ENCODE data around the gene VAV3.
A peak's percentile ranks its signal among the peaks of the same experiment; 100 is the strongest.

Gene VAV3

DNA sequence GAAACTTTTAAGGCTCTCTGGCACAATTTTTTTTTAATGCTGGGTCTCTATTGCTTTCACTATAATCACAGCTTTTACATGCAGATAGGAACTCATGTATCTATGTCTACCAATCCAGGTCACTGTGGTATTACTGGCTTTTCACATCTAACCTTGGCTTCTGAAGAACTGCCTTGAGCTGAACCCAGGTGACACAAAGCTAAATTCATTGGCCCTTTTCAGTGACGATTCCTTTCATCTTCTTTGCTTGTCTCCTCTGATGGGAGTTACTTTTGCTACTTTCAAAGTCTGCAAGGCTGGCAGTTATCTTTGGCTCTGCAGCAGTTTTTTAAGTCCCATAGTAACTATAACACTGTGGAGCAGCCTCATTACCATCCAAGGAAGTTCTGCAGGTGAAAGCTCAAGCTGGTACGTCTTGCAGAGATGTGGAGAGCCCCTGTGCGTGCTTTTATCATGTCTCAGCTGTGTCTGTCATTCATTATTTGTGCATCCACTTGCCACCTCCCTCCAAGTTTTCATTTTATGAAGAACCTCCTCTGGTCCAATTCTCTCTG, 364.3 kb downstream of the VAV3 start:
- peak overlapping the region; percentile 64 for H3K27ac ChIP-seq
- TF ChIP-seq, protein P1, sequence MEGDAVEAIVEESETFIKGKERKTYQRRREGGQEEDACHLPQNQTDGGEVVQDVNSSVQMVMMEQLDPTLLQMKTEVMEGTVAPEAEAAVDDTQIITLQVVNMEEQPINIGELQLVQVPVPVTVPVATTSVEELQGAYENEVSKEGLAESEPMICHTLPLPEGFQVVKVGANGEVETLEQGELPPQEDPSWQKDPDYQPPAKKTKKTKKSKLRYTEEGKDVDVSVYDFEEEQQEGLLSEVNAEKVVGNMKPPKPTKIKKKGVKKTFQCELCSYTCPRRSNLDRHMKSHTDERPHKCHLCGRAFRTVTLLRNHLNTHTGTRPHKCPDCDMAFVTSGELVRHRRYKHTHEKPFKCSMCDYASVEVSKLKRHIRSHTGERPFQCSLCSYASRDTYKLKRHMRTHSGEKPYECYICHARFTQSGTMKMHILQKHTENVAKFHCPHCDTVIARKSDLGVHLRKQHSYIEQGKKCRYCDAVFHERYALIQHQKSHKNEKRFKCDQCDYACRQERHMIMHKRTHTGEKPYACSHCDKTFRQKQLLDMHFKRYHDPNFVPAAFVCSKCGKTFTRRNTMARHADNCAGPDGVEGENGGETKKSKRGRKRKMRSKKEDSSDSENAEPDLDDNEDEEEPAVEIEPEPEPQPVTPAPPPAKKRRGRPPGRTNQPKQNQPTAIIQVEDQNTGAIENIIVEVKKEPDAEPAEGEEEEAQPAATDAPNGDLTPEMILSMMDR (conservative IDR thresholded peaks at IDR 0.05): no peak

DNA sequence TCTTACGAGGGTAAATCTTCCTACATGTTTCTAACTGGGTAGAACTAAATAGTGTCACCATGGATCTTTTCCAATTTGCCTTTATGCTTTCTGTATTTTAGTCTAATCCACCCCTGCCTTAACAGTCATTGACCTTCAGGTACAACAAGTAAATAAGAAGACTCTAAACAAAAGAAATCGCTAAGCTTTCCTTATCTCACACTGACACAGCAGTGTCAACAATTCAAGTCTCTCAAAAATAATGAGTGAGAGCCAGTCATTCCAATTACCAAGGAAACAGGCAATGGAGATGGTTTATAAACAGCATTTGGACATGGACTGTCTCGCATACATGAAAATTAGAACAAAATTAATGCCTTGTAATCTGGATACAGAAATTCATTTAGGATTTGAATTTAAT, 365.8 kb downstream of the VAV3 start:
- H3K27ac ChIP-seq: peak overlapping the region; percentile 64
- TF ChIP-seq, protein P1 (conservative IDR thresholded peaks at IDR 0.05): no peak

- TF ChIP-seq, protein P1 (conservative IDR thresholded peaks at IDR 0.05): no peak
- H3K27ac ChIP-seq: no peak overlapping the region
Measured at GRCh38 chr1:107597290-107597689, 367.7 kb downstream of the VAV3 start.

GRCh38 chr1:107594536-107594935, 370.4 kb downstream of the VAV3 start:
- TF ChIP-seq, protein P1 (conservative IDR thresholded peaks at IDR 0.05): no peak
- 0 out of 2 replicates have a peak overlapping the region, but pooled peaks have one; percentile 4 for H3K27ac ChIP-seq

DNA sequence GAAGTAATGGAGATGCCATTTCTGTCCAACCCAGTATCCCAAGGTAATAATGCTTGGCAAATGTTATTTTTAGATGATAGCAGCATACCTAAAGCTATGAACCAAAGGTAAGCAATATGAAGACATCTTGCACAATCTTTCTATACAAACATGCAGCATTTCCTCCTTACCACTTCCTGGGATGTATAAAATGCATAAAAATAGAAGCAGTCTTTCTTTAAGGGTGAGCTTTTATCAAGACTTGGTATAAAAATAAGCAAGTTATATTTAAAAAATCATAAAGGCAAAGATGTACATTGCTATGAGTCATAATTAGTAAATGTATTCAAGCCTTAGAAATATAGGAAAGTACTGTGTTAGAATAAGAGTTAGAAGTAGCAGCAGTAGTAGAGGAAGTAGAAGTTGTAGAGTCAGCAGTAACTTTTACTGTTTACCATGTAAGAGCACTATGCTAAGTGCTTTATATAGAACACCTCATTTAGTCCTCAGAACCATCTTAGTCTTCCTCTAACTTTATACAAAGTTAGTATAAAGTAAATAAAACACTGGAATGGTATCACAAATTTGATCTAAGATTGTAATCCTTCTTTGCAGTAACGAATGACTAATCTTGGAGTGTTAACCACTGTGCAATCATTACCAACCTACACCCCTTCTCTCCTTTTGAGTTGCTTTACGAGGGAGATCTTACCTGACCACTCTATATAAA, 371.3 kb downstream of the VAV3 start:
- 0 out of 2 replicates have a peak overlapping the region, but pooled peaks have one; percentile 4 for H3K27ac ChIP-seq
- TF ChIP-seq, protein P1 (conservative IDR thresholded peaks at IDR 0.05): no peak

DNA sequence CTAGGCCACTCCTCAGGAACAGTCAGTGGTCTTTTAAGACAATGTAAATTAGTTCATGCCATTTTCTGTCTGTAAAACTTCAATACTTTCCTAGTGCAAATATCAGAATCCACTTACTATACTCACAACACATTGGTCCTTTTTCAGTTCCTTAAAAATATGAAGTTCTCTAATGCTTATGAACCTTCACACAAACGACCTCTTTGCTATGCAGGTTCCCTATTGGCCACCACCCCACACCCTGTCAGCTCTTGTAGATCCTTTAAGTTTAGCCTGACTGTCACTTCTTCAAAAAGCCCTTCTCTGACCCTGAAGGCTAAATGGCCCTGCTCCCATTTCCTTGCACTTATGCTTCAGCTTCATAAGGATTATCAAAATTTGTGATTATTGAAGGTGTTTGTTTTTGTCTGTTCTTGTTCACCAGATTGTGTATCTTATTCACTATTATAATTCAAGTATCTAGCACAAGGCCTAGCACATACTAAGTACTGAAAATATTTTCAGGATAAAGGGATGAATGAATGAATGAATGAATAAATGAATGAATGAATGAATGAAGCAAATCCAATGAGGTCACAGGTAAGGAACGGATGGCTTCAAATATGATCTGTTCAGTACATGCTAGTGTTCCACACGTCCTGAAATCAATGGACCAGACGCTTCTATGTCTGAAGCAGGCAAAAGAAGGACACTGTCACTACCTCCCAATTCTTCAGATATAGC, 373.9 kb downstream of the VAV3 start:
- TF ChIP-seq, protein P1 (conservative IDR thresholded peaks at IDR 0.05): no peak
- H3K27ac ChIP-seq: peak overlapping the region; percentile 17; the same call in 1 of the 2 replicates

DNA sequence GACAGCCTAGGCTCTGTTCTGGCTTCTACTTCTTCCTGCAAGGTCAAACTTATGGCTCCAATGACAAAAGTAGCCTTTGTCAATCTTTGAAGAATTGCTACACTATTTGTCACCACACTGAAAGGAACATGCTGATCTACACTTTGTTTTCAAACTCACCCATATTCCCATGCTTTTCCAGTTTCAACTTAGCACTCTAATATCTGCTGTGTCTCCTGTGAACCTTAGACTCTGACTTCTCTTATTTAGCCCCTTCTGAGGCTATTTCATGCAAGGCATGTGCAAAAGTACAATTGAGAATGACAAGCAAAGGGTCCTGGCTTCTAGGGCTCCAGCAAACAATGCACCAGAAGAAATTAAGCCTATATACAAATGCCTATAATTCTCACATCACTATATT, 374.9 kb downstream of the VAV3 start:
- peak overlapping the region; percentile 17; the same call in 1 of the 2 replicates for H3K27ac ChIP-seq
- TF ChIP-seq, protein P1 (conservative IDR thresholded peaks at IDR 0.05): no peak
